Spinal cord (tissue), 10 donors: ENCODE data around the gene FLT1. TPM values are rescaled to one million over a fixed set of nuclear protein-coding genes. Genes with fewer than 3 reads are reported as not detected.

Source experiments
- DNase-seq, 6 donors: peaks; one replicate each; pipeline versions ENCODE4 v3.0.0 to v3.0.0-alpha.2; 2013 to 2015; ENCODE audit warnings: low spot score in 6 of 6, low read depth in 4 of 6
- H3K27ac ChIP-seq: one replicate; pipeline ENCODE4 v1.5.1; 2013; ENCODE audit warnings: low read depth, low read length, control low read depth
- H3K27me3 ChIP-seq: one replicate; pipeline ENCODE4 v1.6.1; 2013; ENCODE audit warnings: low read length; ENCODE audit not compliant: control insufficient read depth, insufficient read depth
- H3K36me3 ChIP-seq: one replicate; pipeline ENCODE4 v1.6.1; 2013; ENCODE audit warnings: low read length; ENCODE audit not compliant: control insufficient read depth, insufficient read depth
- H3K4me1 ChIP-seq: one replicate; pipeline ENCODE4 v1.6.1; 2013; ENCODE audit warnings: low read length; ENCODE audit not compliant: control insufficient read depth, insufficient read depth
- H3K4me3 ChIP-seq: one replicate; pipeline ENCODE4 v1.5.1; 2013; ENCODE audit warnings: low read depth, low read length, control low read depth
- H3K9me3 ChIP-seq: one replicate; pipeline ENCODE4 v1.6.1; 2013; ENCODE audit warnings: low read length; ENCODE audit not compliant: control insufficient read depth, insufficient read depth
- WGBS: methylation state at CpG from one replicate; pipeline ENCODE4 v1.1.5; 2013; ENCODE audit warnings: missing lambda C conversion rate; ENCODE audit not compliant: insufficient coverage; 5-methylcytosine and 5-hydroxymethylcytosine counted together
- polyA plus RNA-seq, 2 donors: library from polyadenylated mRNA; unstranded; fragments of 120-200 nt; gene quantifications; one replicate each; pipeline ENCODE4 v1.2.1, GENCODE V29; 2013; ENCODE audit not compliant: insufficient read length in 2 of 2
- total RNA-seq, 2 donors: library from RNA; depleted of rRNA in 1 of 2; stranded (reverse); fragments of 120-200 nt in 1 of 2; fragments of >200 nt in 1 of 2; gene quantifications; one replicate each; pipeline versions ENCODE4 v1.2.3 to v1.2.4, GENCODE V29; 2013 to 2014
- donor health status: healthy.

Gene FLT1
- total and polyA plus RNA-seq, 4 donors, result 14.6 to 29.3 (median 23.9) TPM

GRCh38 chr13:28268800-28269223 is 226.1 kb downstream of the FLT1 start:
- H3K9me3 ChIP-seq, result no peaks in the 10 kb centered on the region
- peaks cover 4% of the 10 kb centered on the region for H3K36me3 ChIP-seq
- no peak for DNase-seq
- no peak overlapping the region for H3K27ac ChIP-seq
- H3K4me1 ChIP-seq, result no peaks in the 10 kb centered on the region
- H3K4me3 ChIP-seq, result no peak overlapping the region
- H3K27me3 ChIP-seq, result no peaks in the 10 kb centered on the region

- WGBS, result no CpG with 5 or more reads among the region's 4 CpGs
- H3K27me3 ChIP-seq, result no peaks in the 10 kb centered on the region
- H3K36me3 ChIP-seq, result peaks cover 4% of the 10 kb centered on the region
Measured at GRCh38 chr13:28267497-28267896, 227.4 kb downstream of the FLT1 start.

GRCh38 chr13:28258417-28258816 is 236.5 kb downstream of the FLT1 start:
- Histone ChIP-seq H3K4me1 (no peaks in the 10 kb centered on the region), H3K36me3 (peaks cover 10% of the 10 kb centered on the region), H3K27ac (no peak overlapping the region), H3K4me3 (no peak overlapping the region), H3K27me3 (no peaks in the 10 kb centered on the region), H3K9me3 (no peaks in the 10 kb centered on the region)
- DNase-seq, result no peak
- WGBS, result no CpG with 5 or more reads among the region's 3 CpGs

More at GRCh38 chr13:28267497-28267896, 227.4 kb downstream of the FLT1 start:
- no peak overlapping the region for H3K4me3 ChIP-seq
- no peaks in the 10 kb centered on the region for H3K9me3 ChIP-seq
- no peak for DNase-seq
- no peak overlapping the region for H3K27ac ChIP-seq
- no peaks in the 10 kb centered on the region for H3K4me1 ChIP-seq

- no peaks in the 10 kb centered on the region for H3K4me1 ChIP-seq
- no CpG with 5 or more reads among the region's 4 CpGs for WGBS
Measured at GRCh38 chr13:28257305-28257704, 237.6 kb downstream of the FLT1 start.

GRCh38 chr13:28252547-28252946 is 242.4 kb downstream of the FLT1 start:
- no peak for DNase-seq
- no peak overlapping the region for H3K27ac ChIP-seq
- no peaks in the 10 kb centered on the region for H3K4me1 ChIP-seq
- H3K9me3 ChIP-seq, result no peaks in the 10 kb centered on the region
- H3K36me3 ChIP-seq, result peaks cover 3% of the 10 kb centered on the region
- WGBS, result no CpG with 5 or more reads among the region's 1 CpG
- no peak overlapping the region for H3K4me3 ChIP-seq
- H3K27me3 ChIP-seq, result no peaks in the 10 kb centered on the region

More at GRCh38 chr13:28257305-28257704, 237.6 kb downstream of the FLT1 start:
- Histone ChIP-seq H3K36me3 (peaks cover 10% of the 10 kb centered on the region), H3K9me3 (no peaks in the 10 kb centered on the region), H3K4me3 (no peak overlapping the region), H3K27ac (no peak overlapping the region), H3K27me3 (no peaks in the 10 kb centered on the region)
- no peak for DNase-seq

GRCh38 chr13:28251466-28251865 is 243.5 kb downstream of the FLT1 start:
- no peak for DNase-seq
- Histone ChIP-seq H3K4me3 (no peak overlapping the region), H3K36me3 (no peaks in the 10 kb centered on the region), H3K9me3 (no peaks in the 10 kb centered on the region), H3K27me3 (no peaks in the 10 kb centered on the region), H3K4me1 (no peaks in the 10 kb centered on the region), H3K27ac (no peak overlapping the region)
- no CpG with 5 or more reads among the region's 6 CpGs for WGBS

- WGBS, result 91% methylated on average over 6 of the region's 10 CpGs
- Histone ChIP-seq H3K4me3 (no peak overlapping the region), H3K36me3 (no peaks in the 10 kb centered on the region), H3K27ac (no peak overlapping the region), H3K27me3 (no peaks in the 10 kb centered on the region), H3K4me1 (no peaks in the 10 kb centered on the region), H3K9me3 (no peaks in the 10 kb centered on the region)
- DNase-seq, result no peak
Measured at GRCh38 chr13:28250542-28250941, 244.4 kb downstream of the FLT1 start.

Other genes starting within 250 kb of the FLT1 start
- gene POMP, start 164.0 kb upstream of the FLT1 start, total RNA-seq, result 10 to 100 TPM; 67.5 to 74.9 TPM
- gene POMP, start 164.0 kb upstream of the FLT1 start, polyA plus RNA-seq, result 100 to 1,000 TPM in 1 of 2 donors, 10 to 100 TPM in 1; 94.1 to 104 TPM
- gene SLC46A3, start 223.8 kb upstream of the FLT1 start, total RNA-seq, result 1 to 10 TPM; 7.8 to 8.5 TPM
- gene SLC46A3, start 223.8 kb upstream of the FLT1 start, polyA plus RNA-seq, result 1 to 10 TPM; 4.9 to 7.0 TPM